Measurements from ENCODE around the gene MTERF1. TPM values are rescaled to one million over a fixed set of nuclear protein-coding genes. Genes with fewer than 3 reads are reported as not detected.
A peak's percentile ranks its signal among the peaks of the same experiment; 100 is the strongest.

The MTERF1 gene
- total and polyA plus RNA-seq, 9 of the 15 experiments (the other 6 are each of a cell fraction or from before 2014, with no cell fraction given) = 15.7 to 49.2 (median 29.1) TPM

GRCh38 chr7:91880413-91881241 is at the start of gene MTERF1 (continued):
- no peak for TF ChIP-seq IRF9 (tag; IDR thresholded peaks at IDR 0.05)
- no peak for TF ChIP-seq ZNF175 (CRISPR knock-in tag; IDR thresholded peaks at IDR 0.05; ENCODE audit: low read depth)
- 0 out of 2 replicates have a peak, but pooled peaks have one; percentile 32 for TF ChIP-seq FOSL1 (tag; conservative IDR thresholded peaks at IDR 0.05)
- peak; percentile 50 to 80 for TF ChIP-seq FOXK2 (conservative IDR thresholded peaks at IDR 0.05 in 1 of 2, IDR thresholded peaks at IDR 0.05 in 1 of 2; ENCODE audit: low read depth in 2 of 2)
- TF ChIP-seq WHSC1 (IDR thresholded peaks at IDR 0.05; ENCODE audit: low read length) = no peak
- peak; percentile 87 for TF ChIP-seq EP400 (IDR thresholded peaks at IDR 0.05)
- peak; percentile 75 for TF ChIP-seq L3MBTL2 (IDR thresholded peaks at IDR 0.05)
- TF ChIP-seq ZNF830 (CRISPR knock-in tag; IDR thresholded peaks at IDR 0.05) = 0 out of 2 replicates have a peak, but pooled peaks have one; percentile 21
- peak; percentile 71 for TF ChIP-seq ZBTB17 (CRISPR knock-in tag; IDR thresholded peaks at IDR 0.05)
- peak; percentile 86; the same call in 1 of the 2 replicates for TF ChIP-seq CBX5 (IDR thresholded peaks at IDR 0.05; ENCODE audit: borderline replicate concordance, low read depth)
- no peak for TF ChIP-seq RNF219 (CRISPR knock-in tag; IDR thresholded peaks at IDR 0.05)
- TF ChIP-seq TGIF2 (CRISPR knock-in tag; IDR thresholded peaks at IDR 0.05) = no peak
- 0 out of 4 replicates have a peak, but pooled peaks of 1 of the 2 experiments have one; percentile 56 for TF ChIP-seq ZNF639 (CRISPR knock-in tag; conservative IDR thresholded peaks at IDR 0.05 in 1 of 2, IDR thresholded peaks at IDR 0.05 in 1 of 2)
- TF ChIP-seq POU5F1 (IDR thresholded peaks at IDR 0.05; ENCODE audit: borderline replicate concordance, low read depth, low read length, partially characterized antibody) = peak; percentile 27
- TF ChIP-seq TEAD4 (IDR thresholded peaks at IDR 0.05; ENCODE audit: low read length) = peak; percentile 52
- no peak for TF ChIP-seq TEAD4 (CRISPR knock-in tag; IDR thresholded peaks at IDR 0.05; ENCODE audit: borderline replicate concordance)
- TF ChIP-seq PATZ1 (CRISPR knock-in tag; IDR thresholded peaks at IDR 0.05; ENCODE audit: borderline replicate concordance) = no peak
- TF ChIP-seq ZNF76 (CRISPR knock-in tag; IDR thresholded peaks at IDR 0.05; ENCODE audit: borderline replicate concordance) = peak; percentile 75; the same call in 1 of the 2 replicates
- TF ChIP-seq CHCHD3 (CRISPR knock-in tag; IDR thresholded peaks at IDR 0.05) = no peak
- peak; percentile 64 for TF ChIP-seq SMAD4 (CRISPR knock-in tag; conservative IDR thresholded peaks at IDR 0.05)

Measured in K562 (cell line).